GM12878 (cell line): Measurements from ENCODE around the gene ANXA4. TPM values are rescaled to one million over a fixed set of nuclear protein-coding genes. Genes with fewer than 3 reads are reported as not detected.

Experiments
- ATF7 ChIP-seq: fragments of 450-650 bp; IDR thresholded peaks from 2 replicates; pipeline ENCODE4 v1.6.1; 2016; ENCODE audit warnings: low read depth, mild to moderate bottlenecking
- BACH1 ChIP-seq: fragments of 450-650 bp; IDR thresholded peaks from 2 replicates; pipeline ENCODE4 v1.6.1; 2017; ENCODE audit warnings: mild to moderate bottlenecking, borderline replicate concordance
- BHLHE40 ChIP-seq, 2 experiments: fragments of 450-650 bp in 1 of 2; IDR thresholded peaks; 2 replicates each; pipeline ENCODE4 v1.6.1; 2011 to 2017; ENCODE audit warnings: low read depth in 2 of 2, borderline replicate concordance in 1 of 2, improper control_type of control experiment in 1 of 2, low read length in 1 of 2, mild to moderate bottlenecking in 1 of 2
- BRCA1 ChIP-seq: IDR thresholded peaks from 2 replicates; pipeline ENCODE4 v1.6.1; 2011; ENCODE audit warnings: low read depth, low read length, improper control_type of control experiment
- CBFB ChIP-seq: IDR thresholded peaks from 2 replicates; pipeline ENCODE4 v1.6.1; 2016; ENCODE audit warnings: antibody characterized with exemption, low read depth
- CBX5 ChIP-seq: sonication (generic); IDR thresholded peaks from 2 replicates; pipeline ENCODE4 v1.6.1; 2016; ENCODE audit warnings: low read depth, moderate library complexity, mild to moderate bottlenecking, inconsistent platforms
- CHD2 ChIP-seq: IDR thresholded peaks from 2 replicates; pipeline ENCODE4 v1.6.1; 2011; ENCODE audit warnings: low read depth, low read length, improper control_type of control experiment, borderline replicate concordance
- DPF2 ChIP-seq: fragments of 450-650 bp; IDR thresholded peaks from 2 replicates; pipeline ENCODE4 v1.6.1; 2017; ENCODE audit warnings: mild to moderate bottlenecking
- EP300 ChIP-seq, 2 experiments: fragments of 150-350 bp in 1 of 2; IDR thresholded peaks; 2 replicates each; pipeline ENCODE4 v1.6.1; 2011 to 2012; ENCODE audit warnings: low read depth in 2 of 2, low read length in 2 of 2, borderline replicate concordance in 1 of 2, improper control_type of control experiment in 1 of 2, inconsistent platforms in 1 of 2; ENCODE audit not compliant: control insufficient read depth in 1 of 2
- FOS ChIP-seq: IDR thresholded peaks from 3 replicates; pipeline ENCODE4 v1.6.1; 2011; ENCODE audit warnings: borderline replicate concordance; ENCODE audit not compliant: insufficient read length; ENCODE audit errors: extremely low read depth
- IKZF2 ChIP-seq, 2 experiments: fragments of 450-650 bp; IDR thresholded peaks; 2 replicates each; pipeline ENCODE4 v1.6.1; 2017; ENCODE audit warnings: mild to moderate bottlenecking in 2 of 2, moderate library complexity in 2 of 2
- KAT2A ChIP-seq: conservative IDR thresholded peaks from 2 replicates; pipeline ENCODE4 v1.6.1; 2011; ENCODE audit warnings: low read depth, low read length; ENCODE audit not compliant: control insufficient read depth
- KLF5 ChIP-seq: fragments of 450-650 bp; IDR thresholded peaks from 2 replicates; pipeline ENCODE4 v1.6.1; 2014; ENCODE audit warnings: mild to moderate bottlenecking; ENCODE audit not compliant: partially characterized antibody
- MTA2 ChIP-seq: fragments of 450-650 bp; IDR thresholded peaks from 2 replicates; pipeline ENCODE4 v1.6.1; 2016; ENCODE audit warnings: low read depth, mild to moderate bottlenecking, moderate library complexity
- MTA3 ChIP-seq: IDR thresholded peaks from 2 replicates; pipeline ENCODE4 v1.6.1; 2012; ENCODE audit warnings: low read length, inconsistent platforms, borderline replicate concordance
- NBN ChIP-seq: fragments of 450-650 bp; IDR thresholded peaks from 2 replicates; pipeline ENCODE4 v1.6.1; 2016
- NR2C1 ChIP-seq: fragments of 450-650 bp; IDR thresholded peaks from 2 replicates; pipeline ENCODE4 v1.6.1; 2017; ENCODE audit warnings: antibody characterized with exemption, mild to moderate bottlenecking, moderate library complexity
- NRF1 ChIP-seq: conservative IDR thresholded peaks from 2 replicates; pipeline ENCODE4 v1.6.1; 2011; ENCODE audit warnings: mild to moderate bottlenecking, low read depth, low read length, improper control_type of control experiment
- RBBP5 ChIP-seq: fragments of 200-600 bp; sonication (generic); conservative IDR thresholded peaks from 2 replicates; pipeline ENCODE4 v1.6.1; 2016
- RFX5 ChIP-seq: IDR thresholded peaks from 2 replicates; pipeline ENCODE4 v1.6.1; 2011; ENCODE audit warnings: low read depth, low read length, improper control_type of control experiment
- SIN3A ChIP-seq: IDR thresholded peaks from 2 replicates; pipeline ENCODE4 v1.6.1; 2012; ENCODE audit warnings: low read depth, low read length, improper control_type of control experiment
- SIX5 ChIP-seq: IDR thresholded peaks from 2 replicates; pipeline ENCODE4 v1.6.1; 2011; ENCODE audit warnings: mild to moderate bottlenecking, low read depth, low read length, moderate library complexity; ENCODE audit not compliant: severe bottlenecking
- SMARCA5 ChIP-seq: fragments of 450-650 bp; IDR thresholded peaks from 2 replicates; pipeline ENCODE4 v1.6.1; 2017; ENCODE audit warnings: mild to moderate bottlenecking
- SMC3 ChIP-seq: IDR thresholded peaks from 2 replicates; pipeline ENCODE4 v1.6.1; 2011; ENCODE audit warnings: low read length, improper control_type of control experiment, borderline replicate concordance
- TCF7 ChIP-seq: IDR thresholded peaks from 2 replicates; pipeline ENCODE4 v1.6.1; 2014; ENCODE audit warnings: antibody characterized with exemption, borderline replicate concordance
- YBX1 ChIP-seq: fragments of 450-650 bp; IDR thresholded peaks from 2 replicates; pipeline ENCODE4 v1.6.1; 2016; ENCODE audit warnings: antibody characterized with exemption
- YY1 ChIP-seq: IDR thresholded peaks from 2 replicates; pipeline ENCODE4 v1.6.1; 2011; ENCODE audit warnings: low read depth, mild to moderate bottlenecking, low read length
- ZNF207 ChIP-seq: fragments of 450-650 bp; IDR thresholded peaks from 2 replicates; pipeline ENCODE4 v1.6.1; 2014; ENCODE audit warnings: antibody characterized with exemption, mild to moderate bottlenecking, borderline replicate concordance
- ZNF24 ChIP-seq: fragments of 450-650 bp; IDR thresholded peaks from 2 replicates; pipeline ENCODE4 v1.6.1; 2017; ENCODE audit warnings: antibody characterized with exemption, mild to moderate bottlenecking
- polyA plus RNA-seq, 11 experiments: library from polyadenylated mRNA; depleted of rRNA in 4 of 11; unstranded in 6 of 11; stranded (reverse) in 5 of 11; fragments of >200 nt; fragmentation: Nextera tagmentation in 4 of 11; fragmentation: Illumina TruSeq in 1 of 11; extraction: Ambion mirVana in 4 of 11; extraction: Trizol in 1 of 11; gene quantifications; 1 replicate in 1 of 11; 2 replicates in 10 of 11; pipeline versions ENCODE4 v1.2.1 to v1.2.3, GENCODE V29; 2011 to 2016; ENCODE audit warnings: inconsistent platforms in 2 of 11, missing spikeins in 2 of 11, low read depth in 1 of 11
- total RNA-seq, 4 experiments: library from RNA; depleted of rRNA in 3 of 4; stranded (reverse); fragments of >200 nt in 3 of 4; fragmentation: Illumina TruSeq in 1 of 4; extraction: Trizol in 1 of 4; gene quantifications; 2 replicates each; pipeline versions ENCODE4 v1.2.1 to v1.2.3, GENCODE V29; 2013 to 2021
- TF ChIP-seq, protein P1 (sequence below): fragments of 450-650 bp; IDR thresholded peaks from 2 replicates; pipeline ENCODE4 v1.6.1; 2016; ENCODE audit warnings: mild to moderate bottlenecking
- TF ChIP-seq, protein P2 (sequence below): fragments of 450-650 bp; IDR thresholded peaks from 2 replicates; pipeline ENCODE4 v1.6.1; 2018; ENCODE audit warnings: borderline replicate concordance, mild to moderate bottlenecking; ENCODE audit not compliant: partially characterized antibody

Gene ANXA4
- total and polyA plus RNA-seq, 10 of the 15 experiments (the other 5 are each of a cell fraction or from before 2014, with no cell fraction given): 16.3 to 97.2 (median 71.0) TPM

DNA sequence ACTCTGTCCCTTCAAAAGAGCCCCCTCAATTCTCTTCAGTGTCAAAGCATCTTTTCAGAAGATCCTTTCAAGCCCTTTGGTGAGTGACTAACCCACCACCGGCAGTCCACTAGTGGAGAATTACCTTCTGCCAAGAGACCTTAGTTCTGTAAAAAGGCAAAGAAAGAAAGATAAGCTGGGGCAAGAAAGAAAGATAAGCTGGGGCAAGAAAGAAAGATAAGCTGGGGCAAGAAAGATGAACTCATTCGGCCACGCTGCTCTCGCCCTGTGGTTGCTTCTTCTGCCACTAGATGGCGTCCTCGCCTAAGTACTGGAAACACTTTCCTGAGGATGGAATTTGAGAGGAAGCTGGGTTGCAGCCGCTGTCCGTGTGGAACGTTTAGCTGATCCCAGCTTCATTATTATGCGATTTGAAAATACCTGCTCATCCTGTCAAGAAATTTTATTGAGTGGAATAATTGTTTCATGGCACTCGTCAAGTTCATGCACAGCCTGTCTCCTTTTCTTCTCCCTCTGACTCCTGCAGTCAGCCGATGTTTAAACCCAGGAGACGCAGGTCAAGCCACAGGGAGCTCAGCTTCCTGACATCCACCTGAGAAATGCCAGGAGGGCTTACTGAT lies 17.3 kb upstream of the ANXA4 start (continued):
- TF ChIP-seq ATF7: peak; percentile 45; the same call in 1 of the 2 replicates
- peak; percentile 54 for TF ChIP-seq YY1
- TF ChIP-seq, protein P1, sequence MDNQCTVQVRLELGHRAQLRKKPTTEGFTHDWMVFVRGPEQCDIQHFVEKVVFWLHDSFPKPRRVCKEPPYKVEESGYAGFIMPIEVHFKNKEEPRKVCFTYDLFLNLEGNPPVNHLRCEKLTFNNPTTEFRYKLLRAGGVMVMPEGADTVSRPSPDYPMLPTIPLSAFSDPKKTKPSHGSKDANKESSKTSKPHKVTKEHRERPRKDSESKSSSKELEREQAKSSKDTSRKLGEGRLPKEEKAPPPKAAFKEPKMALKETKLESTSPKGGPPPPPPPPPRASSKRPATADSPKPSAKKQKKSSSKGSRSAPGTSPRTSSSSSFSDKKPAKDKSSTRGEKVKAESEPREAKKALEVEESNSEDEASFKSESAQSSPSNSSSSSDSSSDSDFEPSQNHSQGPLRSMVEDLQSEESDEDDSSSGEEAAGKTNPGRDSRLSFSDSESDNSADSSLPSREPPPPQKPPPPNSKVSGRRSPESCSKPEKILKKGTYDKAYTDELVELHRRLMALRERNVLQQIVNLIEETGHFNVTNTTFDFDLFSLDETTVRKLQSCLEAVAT: no peak
- TF ChIP-seq SMC3: peak; percentile 91
- no peak for TF ChIP-seq YBX1
- TF ChIP-seq SMARCA5: peak; percentile 87; the same call in 1 of the 2 replicates
- TF ChIP-seq MTA3: no peak
- TF ChIP-seq NBN: peak; percentile 63
- no peak for TF ChIP-seq FOS
- TF ChIP-seq CHD2: no peak
- no peak for TF ChIP-seq KLF5
- TF ChIP-seq MTA2: no peak
- TF ChIP-seq BHLHE40 (IDR thresholded peaks at IDR 0.05; ENCODE audit: borderline replicate concordance in 1 of 2, low read depth in 2 of 2, low read length in 1 of 2): 0 out of 4 replicates have a peak, but pooled peaks of 1 of the 2 experiments have one; percentile 8
- no peak for TF ChIP-seq BACH1
- TF ChIP-seq, protein P2, sequence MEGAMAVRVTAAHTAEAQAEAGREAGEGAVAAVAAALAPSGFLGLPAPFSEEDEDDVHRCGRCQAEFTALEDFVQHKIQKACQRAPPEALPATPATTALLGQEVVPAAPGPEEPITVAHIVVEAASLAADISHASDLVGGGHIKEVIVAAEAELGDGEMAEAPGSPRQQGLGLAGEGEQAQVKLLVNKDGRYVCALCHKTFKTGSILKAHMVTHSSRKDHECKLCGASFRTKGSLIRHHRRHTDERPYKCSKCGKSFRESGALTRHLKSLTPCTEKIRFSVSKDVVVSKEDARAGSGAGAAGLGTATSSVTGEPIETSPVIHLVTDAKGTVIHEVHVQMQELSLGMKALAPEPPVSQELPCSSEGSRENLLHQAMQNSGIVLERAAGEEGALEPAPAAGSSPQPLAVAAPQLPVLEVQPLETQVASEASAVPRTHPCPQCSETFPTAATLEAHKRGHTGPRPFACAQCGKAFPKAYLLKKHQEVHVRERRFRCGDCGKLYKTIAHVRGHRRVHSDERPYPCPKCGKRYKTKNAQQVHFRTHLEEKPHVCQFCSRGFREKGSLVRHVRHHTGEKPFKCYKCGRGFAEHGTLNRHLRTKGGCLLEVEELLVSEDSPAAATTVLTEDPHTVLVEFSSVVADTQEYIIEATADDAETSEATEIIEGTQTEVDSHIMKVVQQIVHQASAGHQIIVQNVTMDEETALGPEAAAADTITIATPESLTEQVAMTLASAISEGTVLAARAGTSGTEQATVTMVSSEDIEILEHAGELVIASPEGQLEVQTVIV: no peak
- no peak for TF ChIP-seq NRF1
- no peak for TF ChIP-seq EP300 (IDR thresholded peaks at IDR 0.05; ENCODE audit: borderline replicate concordance in 1 of 2, control insufficient read depth in 1 of 2, low read depth in 2 of 2, low read length in 2 of 2)
- no peak for TF ChIP-seq BRCA1
- TF ChIP-seq ZNF207: peak; percentile 59; the same call in 1 of the 2 replicates
- no peak for TF ChIP-seq KAT2A
- TF ChIP-seq DPF2: no peak
- no peak for TF ChIP-seq ZNF24
- TF ChIP-seq SIN3A: no peak
- no peak for TF ChIP-seq SIX5
- no peak for TF ChIP-seq NR2C1
- TF ChIP-seq CBFB: 0 out of 2 replicates have a peak, but pooled peaks have one; percentile 43
- no peak for TF ChIP-seq RBBP5
- peak; percentile 66 to 69 for TF ChIP-seq IKZF2 (IDR thresholded peaks at IDR 0.05)
- TF ChIP-seq TCF7: no peak
- TF ChIP-seq RFX5: no peak
- TF ChIP-seq CBX5: no peak
